ENCODE results near the gene DUSP15.

DNA sequence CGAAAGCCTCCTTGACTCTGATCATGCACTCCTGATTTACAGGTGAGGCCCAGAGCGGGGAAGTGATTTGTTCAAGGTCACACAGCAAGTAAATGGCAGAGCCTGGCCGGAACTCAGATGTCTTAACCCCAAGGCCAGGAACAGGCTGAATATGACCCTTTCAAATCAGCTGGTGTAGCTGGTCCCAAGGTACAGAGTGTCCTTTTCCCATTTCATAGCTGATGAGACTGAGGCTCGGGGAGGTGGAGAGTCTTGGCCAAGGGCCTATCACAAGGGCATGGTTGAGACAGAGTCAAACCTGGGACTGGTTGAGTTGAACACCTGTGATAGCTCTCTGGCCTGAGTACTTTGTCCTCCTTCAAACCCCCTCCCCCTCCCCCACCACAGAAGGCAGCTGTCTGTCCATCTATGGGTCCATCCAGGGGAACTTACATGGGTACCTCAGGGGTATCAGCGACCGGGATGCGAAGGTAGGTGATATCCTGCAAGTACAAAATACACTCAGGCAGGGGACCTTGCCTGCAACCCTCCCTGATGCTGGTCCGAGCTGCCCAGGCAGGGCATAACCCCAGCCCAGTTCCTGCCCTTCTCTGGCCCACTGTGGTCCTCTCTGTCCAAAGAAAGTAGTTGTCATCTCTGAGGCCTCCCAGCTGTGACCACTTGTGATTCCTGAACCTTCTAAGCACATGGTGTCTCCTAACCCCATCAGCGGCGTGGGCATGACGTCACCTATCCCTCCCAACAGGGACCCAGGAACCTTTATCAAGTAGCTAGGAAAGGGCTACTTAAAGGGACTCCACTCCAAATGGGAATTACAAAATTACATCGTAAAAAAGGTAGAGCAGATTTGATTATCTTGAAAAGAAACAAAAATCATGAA, 5.6 kb downstream of the DUSP15 start:
- TF ChIP-seq POLR2A (IDR thresholded peaks at IDR 0.05) (no peak), CTCF (IDR thresholded peaks at IDR 0.05) (no peak)
